Adrenal gland (tissue), 5 donors: ENCODE results near the gene FAM221B.

Source experiments
- CTCF ChIP-seq, 6 experiments: fragments of 450-650 bp in 4 of 6; fragments of 200-600 bp in 2 of 6; sonication (generic) in 1 of 6; IDR thresholded peaks; 1 replicate in 5 of 6; 2 replicates in 1 of 6; pipeline versions ENCODE4 v1.5.1 to v1.8.0; 2016 to 2021; ENCODE audit warnings: antibody characterized with exemption in 6 of 6, mild to moderate bottlenecking in 2 of 6, moderate library complexity in 1 of 6
- POLR2A ChIP-seq, 2 donors: fragments of 450-650 bp; IDR thresholded peaks; one replicate each; pipeline ENCODE4 v1.6.1; 2017; ENCODE audit warnings: antibody characterized with exemption in 2 of 2, mild to moderate bottlenecking in 2 of 2, moderate library complexity in 1 of 2
- donor health status: DM: no; HTN: no; CAD: no.

GRCh38 chr9:35800530-35800929 lies 28.0 kb downstream of the FAM221B start:
- no peak for TF ChIP-seq CTCF (IDR thresholded peaks at IDR 0.05)
- no peak for TF ChIP-seq POLR2A (IDR thresholded peaks at IDR 0.05)
